NB4 (cell line): ENCODE measurements around the gene B4GALT2.
A peak's percentile ranks its signal among the peaks of the same experiment; 100 is the strongest.

ENCODE experiments used
- DNase-seq: peaks from one replicate; pipeline ENCODE4 v3.0.0; 2010; ENCODE audit warnings: low read depth
- H3K4me3 ChIP-seq: one replicate; pipeline ENCODE4 v1.5.1; 2011; ENCODE audit warnings: mild to moderate bottlenecking, low read depth, low read length, moderate library complexity
- MYC ChIP-seq: IDR thresholded peaks from 2 replicates; pipeline ENCODE4 v1.6.1; 2011; ENCODE audit warnings: low read depth, low read length
- POLR2A ChIP-seq: IDR thresholded peaks from 2 replicates; pipeline ENCODE4 v1.6.1; 2011; ENCODE audit warnings: mild to moderate bottlenecking; ENCODE audit not compliant: insufficient read length; ENCODE audit errors: extremely low read depth
- TF ChIP-seq, protein P1 (sequence below): IDR thresholded peaks from 2 replicates; pipeline ENCODE4 v1.6.1; 2011; ENCODE audit warnings: low read depth, low read length
- TF ChIP-seq, protein P2 (sequence below): IDR thresholded peaks from one replicate; pipeline ENCODE4 v1.5.1; 2012; ENCODE audit warnings: low read depth, low read length

Gene B4GALT2

DNA sequence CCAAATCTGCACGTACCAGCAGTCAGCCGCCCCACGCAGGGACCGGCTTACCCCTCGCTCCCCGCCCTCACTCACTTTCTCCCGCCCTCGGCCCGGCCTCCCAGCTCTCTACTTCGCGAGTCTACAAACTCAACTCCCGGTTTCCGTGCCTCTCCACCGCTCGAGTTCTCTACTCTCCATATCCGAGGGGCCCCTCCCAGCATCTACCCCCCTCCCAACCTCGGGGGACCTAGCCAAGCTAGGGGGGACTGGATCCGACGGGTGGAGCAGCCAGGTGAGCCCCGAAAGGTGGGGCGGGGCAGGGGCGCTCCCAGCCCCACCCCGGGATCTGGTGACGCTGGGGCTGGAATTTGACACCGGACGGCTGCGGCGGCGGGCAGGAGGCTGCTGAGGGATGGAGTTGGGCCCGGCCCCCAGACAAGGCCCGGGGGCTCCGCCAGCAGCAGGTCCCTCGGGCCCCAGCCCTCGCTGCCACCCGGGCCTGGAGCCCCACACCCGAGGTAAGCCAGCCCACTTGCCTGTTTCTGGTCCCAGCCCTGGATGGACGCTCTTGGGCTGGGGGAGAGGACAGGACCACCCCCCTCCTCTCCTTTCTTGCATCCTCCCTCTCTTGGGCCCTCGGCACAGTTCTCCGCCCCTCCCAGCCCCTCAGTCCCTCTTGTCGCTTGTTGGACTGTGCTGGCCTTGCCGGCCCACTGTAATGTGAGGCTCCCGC lies 45.5 kb upstream of the B4GALT2 start, which contains the start of gene ARTN:
TSS of gene ARTN (plus strand) at position 416 of the 715 bp plus-strand sequence. CDS start 1,856 bp downstream, outside the sequence.
- TF ChIP-seq MYC (no peak), POLR2A (no peak)
- TF ChIP-seq, protein P1, sequence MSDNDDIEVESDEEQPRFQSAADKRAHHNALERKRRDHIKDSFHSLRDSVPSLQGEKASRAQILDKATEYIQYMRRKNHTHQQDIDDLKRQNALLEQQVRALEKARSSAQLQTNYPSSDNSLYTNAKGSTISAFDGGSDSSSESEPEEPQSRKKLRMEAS: no peak
- TF ChIP-seq, protein P2, sequence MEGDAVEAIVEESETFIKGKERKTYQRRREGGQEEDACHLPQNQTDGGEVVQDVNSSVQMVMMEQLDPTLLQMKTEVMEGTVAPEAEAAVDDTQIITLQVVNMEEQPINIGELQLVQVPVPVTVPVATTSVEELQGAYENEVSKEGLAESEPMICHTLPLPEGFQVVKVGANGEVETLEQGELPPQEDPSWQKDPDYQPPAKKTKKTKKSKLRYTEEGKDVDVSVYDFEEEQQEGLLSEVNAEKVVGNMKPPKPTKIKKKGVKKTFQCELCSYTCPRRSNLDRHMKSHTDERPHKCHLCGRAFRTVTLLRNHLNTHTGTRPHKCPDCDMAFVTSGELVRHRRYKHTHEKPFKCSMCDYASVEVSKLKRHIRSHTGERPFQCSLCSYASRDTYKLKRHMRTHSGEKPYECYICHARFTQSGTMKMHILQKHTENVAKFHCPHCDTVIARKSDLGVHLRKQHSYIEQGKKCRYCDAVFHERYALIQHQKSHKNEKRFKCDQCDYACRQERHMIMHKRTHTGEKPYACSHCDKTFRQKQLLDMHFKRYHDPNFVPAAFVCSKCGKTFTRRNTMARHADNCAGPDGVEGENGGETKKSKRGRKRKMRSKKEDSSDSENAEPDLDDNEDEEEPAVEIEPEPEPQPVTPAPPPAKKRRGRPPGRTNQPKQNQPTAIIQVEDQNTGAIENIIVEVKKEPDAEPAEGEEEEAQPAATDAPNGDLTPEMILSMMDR: no peak
- DNase-seq: no peak
- H3K4me3 ChIP-seq: no peak within 1 kb of the TSS

DNA sequence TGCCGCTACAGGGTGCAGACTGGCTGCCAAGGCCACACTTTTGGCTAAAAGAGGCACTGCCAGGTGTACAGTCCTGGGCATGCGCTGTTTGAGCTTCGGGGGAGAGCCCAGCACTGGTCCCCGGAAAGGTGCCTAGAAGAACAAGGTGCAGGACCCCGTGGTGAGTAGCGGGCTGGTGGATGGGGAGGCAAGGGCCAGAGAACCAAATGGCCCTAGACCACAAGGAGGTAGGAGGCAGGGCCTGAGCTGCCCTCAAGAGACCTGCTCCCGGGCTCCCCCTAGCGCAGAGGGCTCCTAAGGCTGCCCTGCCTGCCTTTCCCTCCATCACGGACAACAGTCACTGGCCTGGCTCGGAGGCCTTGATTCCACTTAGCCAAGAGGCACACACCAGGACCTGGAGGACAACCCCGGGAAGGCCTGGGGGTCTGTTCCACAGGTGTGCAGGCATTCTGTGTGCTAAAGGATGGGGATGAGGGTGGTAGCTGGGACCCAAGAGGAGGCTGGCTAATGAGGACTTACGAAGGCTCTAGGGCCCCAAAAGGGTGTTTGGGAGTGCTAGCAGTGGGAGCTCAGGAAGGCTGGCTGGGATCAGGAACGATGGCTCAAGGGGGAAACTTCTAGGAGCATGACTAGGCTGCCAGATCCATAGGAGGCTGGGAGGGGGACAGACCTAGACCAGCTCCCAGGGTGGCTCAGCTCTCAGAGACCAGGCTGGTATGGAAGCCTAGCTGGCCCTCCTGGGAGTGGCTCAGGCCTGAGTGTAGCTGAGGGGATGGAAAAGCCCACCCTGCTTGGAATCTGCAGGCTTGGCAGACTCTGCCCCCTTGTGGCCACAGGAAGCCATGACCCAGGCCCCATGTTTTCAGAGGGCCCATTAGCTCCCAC lies 44.7 kb upstream of the B4GALT2 start:
- H3K4me3 ChIP-seq: no peak overlapping the region
- TF ChIP-seq, protein P1: peak; percentile 25; the same call in 1 of the 2 replicates
- TF ChIP-seq MYC (no peak), POLR2A (no peak)
- TF ChIP-seq, protein P2: peak; percentile 88
- DNase-seq: peak; percentile 81

DNA sequence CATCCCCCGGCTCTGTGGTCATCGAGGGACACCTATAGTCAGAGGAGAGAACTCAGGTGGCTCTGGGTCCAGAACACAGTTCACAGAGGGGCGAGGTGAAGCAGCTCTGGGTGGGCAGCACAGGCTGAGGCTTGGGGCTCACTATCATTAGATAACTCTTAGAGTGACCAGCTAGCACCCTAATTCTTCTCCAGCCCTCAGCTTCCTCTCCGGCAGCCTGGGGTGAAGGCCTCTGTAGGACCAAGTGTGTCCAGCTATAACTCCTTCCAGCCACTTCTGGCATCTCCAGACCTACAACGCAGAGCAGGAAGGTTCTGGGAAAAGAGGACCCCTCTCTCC lies 44.1 kb upstream of the B4GALT2 start:
- TF ChIP-seq MYC (no peak), POLR2A (no peak)
- TF ChIP-seq, protein P2: no peak
- TF ChIP-seq, protein P1: no peak
- no peak overlapping the region for H3K4me3 ChIP-seq
- DNase-seq: no peak

DNA sequence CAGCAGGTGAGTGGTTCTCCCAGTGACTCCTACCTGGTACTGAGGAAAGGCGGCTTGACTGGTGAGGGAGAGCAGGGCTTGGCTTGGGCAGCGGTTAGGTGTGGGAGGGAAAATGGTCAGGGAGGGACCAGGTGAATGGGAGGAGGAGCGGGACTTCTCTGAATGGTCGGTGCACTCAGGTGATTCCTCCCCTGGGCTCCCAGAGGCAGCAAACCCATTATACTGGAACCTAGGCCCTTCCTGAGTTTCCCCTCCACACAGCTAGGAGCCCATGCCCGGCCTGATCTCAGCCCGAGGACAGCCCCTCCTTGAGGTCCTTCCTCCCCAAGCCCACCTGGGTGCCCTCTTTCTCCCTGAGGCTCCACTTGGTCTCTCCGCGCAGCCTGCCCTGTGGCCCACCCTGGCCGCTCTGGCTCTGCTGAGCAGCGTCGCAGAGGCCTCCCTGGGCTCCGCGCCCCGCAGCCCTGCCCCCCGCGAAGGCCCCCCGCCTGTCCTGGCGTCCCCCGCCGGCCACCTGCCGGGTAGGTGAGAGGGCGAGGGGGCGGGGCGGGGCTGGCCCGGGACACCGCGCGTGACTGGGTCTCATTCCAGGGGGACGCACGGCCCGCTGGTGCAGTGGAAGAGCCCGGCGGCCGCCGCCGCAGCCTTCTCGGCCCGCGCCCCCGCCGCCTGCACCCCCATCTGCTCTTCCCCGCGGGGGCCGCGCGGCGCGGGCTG lies 43.1 kb upstream of the B4GALT2 start:
- H3K4me3 ChIP-seq: no peak overlapping the region
- TF ChIP-seq, protein P1: no peak
- TF ChIP-seq MYC: no peak
- TF ChIP-seq POLR2A: no peak
- TF ChIP-seq, protein P2: no peak
- no peak for DNase-seq

DNA sequence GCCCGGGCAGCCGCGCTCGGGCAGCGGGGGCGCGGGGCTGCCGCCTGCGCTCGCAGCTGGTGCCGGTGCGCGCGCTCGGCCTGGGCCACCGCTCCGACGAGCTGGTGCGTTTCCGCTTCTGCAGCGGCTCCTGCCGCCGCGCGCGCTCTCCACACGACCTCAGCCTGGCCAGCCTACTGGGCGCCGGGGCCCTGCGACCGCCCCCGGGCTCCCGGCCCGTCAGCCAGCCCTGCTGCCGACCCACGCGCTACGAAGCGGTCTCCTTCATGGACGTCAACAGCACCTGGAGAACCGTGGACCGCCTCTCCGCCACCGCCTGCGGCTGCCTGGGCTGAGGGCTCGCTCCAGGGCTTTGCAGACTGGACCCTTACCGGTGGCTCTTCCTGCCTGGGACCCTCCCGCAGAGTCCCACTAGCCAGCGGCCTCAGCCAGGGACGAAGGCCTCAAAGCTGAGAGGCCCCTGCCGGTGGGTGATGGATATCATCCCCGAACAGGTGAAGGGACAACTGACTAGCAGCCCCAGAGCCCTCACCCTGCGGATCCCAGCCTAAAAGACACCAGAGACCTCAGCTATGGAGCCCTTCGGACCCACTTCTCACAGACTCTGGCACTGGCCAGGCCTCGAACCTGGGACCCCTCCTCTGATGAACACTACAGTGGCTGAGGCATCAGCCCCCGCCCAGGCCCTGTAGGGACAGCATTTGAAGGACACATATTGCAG lies 42.4 kb upstream of the B4GALT2 start:
- no peak overlapping the region for H3K4me3 ChIP-seq
- TF ChIP-seq, protein P1: no peak
- TF ChIP-seq, protein P2: no peak
- TF ChIP-seq MYC (no peak), POLR2A (no peak)
- peak; percentile 26 for DNase-seq
